ENCODE results near the gene SLU7. TPM values are rescaled to one million over a fixed set of nuclear protein-coding genes. Genes with fewer than 3 reads are reported as not detected.

Gene SLU7
- total RNA-seq, 2 experiments from 2014 or later, result 99.9 to 106 TPM

- DNase-seq, result peak in 3 of 14 experiments; percentile 18 to 43 (median 23)
- ChIA-PET CTCF (interaction anchor here (0.6 to 1.0 kb wide), 6 partner anchors 10 to 371 kb away, joined by 3 to 5 read pairs (median 3); no protein-coding TSS in a partner anchor), POLR2A (interaction anchor here (1.0 kb wide), 1 partner anchor 11 kb away, joined by 3 read pairs; no protein-coding TSS in a partner anchor)
- Mint-ChIP-seq H3K27ac (no peak overlapping the region), H3K4me1 (ENCODE audit: low read depth) (no peaks in the 10 kb centered on the region), H3K36me3 (ENCODE audit: low read depth) (peaks cover 4% of the 10 kb centered on the region), H3K9me3 (peaks cover 7% of the 10 kb centered on the region), H3K4me3 (no peak overlapping the region), H3K27me3 (no peaks in the 10 kb centered on the region)
- no peak overlapping the region for H3K27ac ChIP-seq (ENCODE audit: low read depth in 1 of 2, low read length in 2 of 2)
- no peaks in the 10 kb centered on the region for H3K4me1 ChIP-seq (ENCODE audit: insufficient read depth, low read length)
- H3K9me3 ChIP-seq (ENCODE audit: control insufficient read depth in 1 of 2, insufficient read depth in 1 of 2, low read length in 2 of 2), result peaks cover 5 to 7% of the 10 kb centered on the region in 2 experiments
- TF ChIP-seq CTCF (IDR thresholded peaks at IDR 0.05), result peak; percentile 64
- no peak for ATAC-seq (ENCODE audit: poor library complexity)
- no peaks in the 10 kb centered on the region for H3K27me3 ChIP-seq (ENCODE audit: control insufficient read depth in 1 of 2, insufficient read depth in 2 of 2, low read length in 2 of 2)
- H3K4me3 ChIP-seq (ENCODE audit: low read length), result no peak overlapping the region
- intact Hi-C loops (cut with DNase I, micrococcal nuclease), result loop anchor here (1.0 to 5.0 kb wide), 2 partner anchors 369 kb away; no protein-coding TSS in a partner anchor
- no peaks in the 10 kb centered on the region for H3K36me3 ChIP-seq (ENCODE audit: insufficient read depth, low read length)
Observed at GRCh38 chr5:160390787-160391696, 27.8 kb downstream of the SLU7 start.

- Histone ChIP-seq H3K27me3 (ENCODE audit: control insufficient read depth in 1 of 2, insufficient read depth in 2 of 2, low read length in 2 of 2) (no peaks in the 10 kb centered on the region), H3K36me3 (ENCODE audit: insufficient read depth, low read length) (no peaks in the 10 kb centered on the region), H3K4me1 (ENCODE audit: insufficient read depth, low read length) (no peaks in the 10 kb centered on the region), H3K4me3 (ENCODE audit: low read length) (no peak overlapping the region), H3K9me3 (ENCODE audit: control insufficient read depth in 1 of 2, insufficient read depth in 1 of 2, low read length in 2 of 2) (peaks cover 5 to 7% of the 10 kb centered on the region in 2 experiments), H3K27ac (ENCODE audit: low read depth in 1 of 2, low read length in 2 of 2) (no peak overlapping the region)
- Mint-ChIP-seq H3K4me1 (ENCODE audit: low read depth) (no peaks in the 10 kb centered on the region), H3K27ac (no peak overlapping the region), H3K36me3 (ENCODE audit: low read depth) (peaks cover 4% of the 10 kb centered on the region), H3K9me3 (peaks cover 9% of the 10 kb centered on the region), H3K4me3 (no peak overlapping the region), H3K27me3 (no peaks in the 10 kb centered on the region)
- ATAC-seq (ENCODE audit: poor library complexity) (no peak), DNase-seq (no peak)
- no peak for TF ChIP-seq CTCF (IDR thresholded peaks at IDR 0.05)
- ChIA-PET POLR2A (no interaction called here), CTCF (no interaction called here)
- intact Hi-C loops (cut with DNase I, micrococcal nuclease), result no loop called here
Observed at GRCh38 chr5:160387445-160387844, 31.4 kb downstream of the SLU7 start.

DNA sequence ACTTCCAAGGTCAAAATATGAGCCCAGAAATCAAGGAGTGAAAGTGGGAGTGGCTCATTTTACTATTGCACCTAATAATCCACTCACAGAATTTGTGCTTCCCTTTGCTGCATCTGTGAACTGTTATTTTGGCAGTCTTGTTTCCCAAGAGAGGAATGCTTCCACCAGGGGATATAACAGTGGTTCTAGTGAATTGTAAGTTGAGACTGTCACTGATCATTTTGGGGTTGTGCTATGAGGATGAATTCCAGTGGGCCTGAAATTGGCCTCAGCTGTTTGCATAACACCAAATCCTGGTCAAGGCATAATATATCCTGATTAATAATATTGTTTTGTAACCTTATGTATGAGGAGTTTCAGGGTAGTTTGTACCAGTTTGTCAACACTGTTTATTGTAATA lies 33.4 kb downstream of the SLU7 start:
- H3K4me1 Mint-ChIP-seq (ENCODE audit: low read depth), result no peaks in the 10 kb centered on the region
- no peaks in the 10 kb centered on the region for H3K4me1 ChIP-seq (ENCODE audit: insufficient read depth, low read length)
- H3K9me3 Mint-ChIP-seq, result peaks cover 9% of the 10 kb centered on the region
- peaks cover 4% of the 10 kb centered on the region for H3K36me3 Mint-ChIP-seq (ENCODE audit: low read depth)
- no peaks in the 10 kb centered on the region for H3K27me3 Mint-ChIP-seq
- no peak overlapping the region for H3K27ac Mint-ChIP-seq
- peaks cover 0 to 3% of the 10 kb centered on the region in 2 experiments for H3K27me3 ChIP-seq (ENCODE audit: control insufficient read depth in 1 of 2, insufficient read depth in 2 of 2, low read length in 2 of 2)
- H3K9me3 ChIP-seq (ENCODE audit: control insufficient read depth in 1 of 2, insufficient read depth in 1 of 2, low read length in 2 of 2), result peaks cover 5 to 7% of the 10 kb centered on the region in 2 experiments
- no peak overlapping the region for H3K27ac ChIP-seq (ENCODE audit: low read depth in 1 of 2, low read length in 2 of 2)
- no peaks in the 10 kb centered on the region for H3K36me3 ChIP-seq (ENCODE audit: insufficient read depth, low read length)
- POLR2A ChIA-PET, result interaction anchor here (1.6 kb wide), 1 partner anchor 33 kb away, joined by 3 read pairs; no protein-coding TSS in a partner anchor
- ATAC-seq (ENCODE audit: poor library complexity), result no peak
- intact Hi-C loops (cut with DNase I, micrococcal nuclease), result no loop called here
- CTCF ChIA-PET, result no interaction called here
- no peak overlapping the region for H3K4me3 ChIP-seq (ENCODE audit: low read length)
- TF ChIP-seq CTCF (IDR thresholded peaks at IDR 0.05), result no peak
- no peak overlapping the region for H3K4me3 Mint-ChIP-seq
- no peak for DNase-seq

Measured in CD4-positive, alpha-beta T cell (primary cell).